Lower lobe of right lung (tissue), 2 donors: ENCODE data around the gene PLA2G15. TPM values are rescaled to one million over a fixed set of nuclear protein-coding genes. Genes with fewer than 3 reads are reported as not detected.

Experiments used
- ATAC-seq, 2 donors: fragments of 200-7000 bp; cut with Tn5 transposase; one replicate each; pipeline ENCODE4 v1.9.1; 2020 to 2022; ENCODE audit warnings: mild to moderate bottlenecking in 2 of 2, moderate library complexity in 2 of 2
- DNase-seq: peaks from one replicate; pipeline ENCODE4 v3.0.0-alpha.2; 2020
- H3K27ac ChIP-seq: fragments of 200-600 bp; one replicate; pipeline ENCODE4 v1.8.0; 2022
- H3K27me3 ChIP-seq: fragments of 200-600 bp; one replicate; pipeline ENCODE4 v1.8.0; 2022; ENCODE audit warnings: low read depth
- H3K36me3 ChIP-seq: fragments of 200-600 bp; one replicate; pipeline ENCODE4 v1.8.0; 2022; ENCODE audit warnings: mild to moderate bottlenecking
- H3K4me1 ChIP-seq: fragments of 200-600 bp; one replicate; pipeline ENCODE4 v1.8.0; 2022
- H3K4me3 ChIP-seq: fragments of 200-600 bp; one replicate; pipeline ENCODE4 v1.8.0; 2022; ENCODE audit warnings: mild to moderate bottlenecking
- H3K9me3 ChIP-seq: fragments of 200-600 bp; one replicate; pipeline ENCODE4 v1.8.0; 2022
- intact Hi-C: fragments of 100-400 bp; cut with DNase I; formaldehyde crosslinking; loops from one replicate; pipeline ENCODE4 v1.11.0; 2022
- total RNA-seq: library from RNA; stranded (reverse); fragmentation: NEBNext Ultra II Directional; extraction: Animal tissue kit (Norgen Biotek cat#: 25700); gene quantifications from one replicate; pipeline ENCODE4 v1.2.1, GENCODE V29; 2021
- TF ChIP-seq, protein P1 (sequence below): fragments of 200-600 bp; IDR thresholded peaks from one replicate; pipeline ENCODE4 v1.8.0; 2022; ENCODE audit warnings: antibody characterized with exemption, mild to moderate bottlenecking
- donor health status: DM: no; HTN: yes; CAD: no; lungs with severe emphysema.

PLA2G15 gene
- total RNA-seq, 1 donor from 2014 or later: 45.1 TPM

DNA sequence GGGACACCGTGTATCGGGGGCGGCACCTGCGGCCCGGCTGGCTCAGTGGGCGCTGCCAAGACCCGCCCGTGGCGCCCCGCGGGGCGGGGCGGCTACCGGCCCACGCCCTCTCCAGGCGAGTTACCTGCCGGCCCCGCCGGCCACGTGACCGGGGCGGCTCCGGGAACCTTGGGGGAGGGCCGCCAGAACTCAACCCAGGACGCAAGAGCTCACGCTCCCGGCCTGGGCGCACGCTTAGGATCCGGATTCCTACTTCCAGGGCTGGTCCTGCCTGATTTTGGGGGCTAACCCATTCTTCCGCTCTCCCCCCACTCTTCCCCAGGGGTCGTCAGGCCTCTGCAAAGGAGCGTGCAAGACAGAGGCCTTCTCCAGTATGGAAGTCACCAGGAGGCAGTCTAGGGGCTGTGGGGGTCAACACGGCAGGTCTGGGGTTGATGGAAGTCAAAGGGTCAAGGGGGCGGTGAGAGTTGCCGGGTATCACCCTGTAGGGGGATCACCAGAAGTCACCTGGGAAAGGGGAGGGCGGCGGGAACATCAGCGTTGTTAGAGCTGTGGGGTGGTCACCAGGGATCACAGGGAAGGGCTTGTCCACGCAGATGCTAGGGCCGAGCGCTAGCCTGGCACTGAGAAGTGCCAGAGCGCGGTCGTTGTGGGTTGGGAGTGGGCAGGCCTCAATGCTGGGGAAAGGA, 8.9 kb upstream of the PLA2G15 start:
- DNase-seq: peak; percentile 92
- H3K9me3 ChIP-seq: no peaks in the 10 kb centered on the region
- H3K4me1 ChIP-seq: peaks cover 40% of the 10 kb centered on the region
- no peaks in the 10 kb centered on the region for H3K27me3 ChIP-seq
- peak overlapping the region; percentile 94 for H3K27ac ChIP-seq
- intact Hi-C loops: no loop called here
- peak; percentile 71 to 73 for ATAC-seq
- peaks cover 18% of the 10 kb centered on the region for H3K36me3 ChIP-seq
- H3K4me3 ChIP-seq: peak overlapping the region; percentile 78
- TF ChIP-seq, protein P1, sequence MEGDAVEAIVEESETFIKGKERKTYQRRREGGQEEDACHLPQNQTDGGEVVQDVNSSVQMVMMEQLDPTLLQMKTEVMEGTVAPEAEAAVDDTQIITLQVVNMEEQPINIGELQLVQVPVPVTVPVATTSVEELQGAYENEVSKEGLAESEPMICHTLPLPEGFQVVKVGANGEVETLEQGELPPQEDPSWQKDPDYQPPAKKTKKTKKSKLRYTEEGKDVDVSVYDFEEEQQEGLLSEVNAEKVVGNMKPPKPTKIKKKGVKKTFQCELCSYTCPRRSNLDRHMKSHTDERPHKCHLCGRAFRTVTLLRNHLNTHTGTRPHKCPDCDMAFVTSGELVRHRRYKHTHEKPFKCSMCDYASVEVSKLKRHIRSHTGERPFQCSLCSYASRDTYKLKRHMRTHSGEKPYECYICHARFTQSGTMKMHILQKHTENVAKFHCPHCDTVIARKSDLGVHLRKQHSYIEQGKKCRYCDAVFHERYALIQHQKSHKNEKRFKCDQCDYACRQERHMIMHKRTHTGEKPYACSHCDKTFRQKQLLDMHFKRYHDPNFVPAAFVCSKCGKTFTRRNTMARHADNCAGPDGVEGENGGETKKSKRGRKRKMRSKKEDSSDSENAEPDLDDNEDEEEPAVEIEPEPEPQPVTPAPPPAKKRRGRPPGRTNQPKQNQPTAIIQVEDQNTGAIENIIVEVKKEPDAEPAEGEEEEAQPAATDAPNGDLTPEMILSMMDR: no peak

DNA sequence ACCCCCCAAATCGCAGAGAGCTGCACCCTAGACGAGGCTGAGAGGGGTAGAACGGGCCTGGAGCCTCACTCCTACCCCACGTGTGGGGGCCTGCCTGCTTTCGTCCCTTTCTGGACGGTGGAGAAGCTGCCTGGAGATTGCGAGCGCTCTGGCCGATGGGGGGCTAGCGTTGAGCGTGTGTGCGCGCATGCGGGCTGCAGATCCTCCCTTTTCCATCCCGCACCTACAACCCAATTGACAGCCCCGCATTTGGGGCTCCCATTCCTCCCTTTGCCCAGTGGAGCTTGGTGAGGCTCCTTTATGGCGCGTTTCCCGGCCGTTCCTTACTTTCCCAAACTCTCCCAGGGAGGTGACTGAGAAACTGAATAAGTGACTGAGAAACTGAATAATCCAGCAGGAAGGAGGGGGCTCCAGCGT, 8.3 kb upstream of the PLA2G15 start:
- intact Hi-C loops: no loop called here
- Histone ChIP-seq H3K4me3 (peak overlapping the region; percentile 78), H3K36me3 (peaks cover 13% of the 10 kb centered on the region), H3K27me3 (no peaks in the 10 kb centered on the region), H3K9me3 (no peaks in the 10 kb centered on the region), H3K27ac (peak overlapping the region; percentile 94), H3K4me1 (peaks cover 40% of the 10 kb centered on the region)
- peak in 1 of 2 donors; percentile 0 for ATAC-seq
- TF ChIP-seq, protein P1: no peak
- DNase-seq: no peak

DNA sequence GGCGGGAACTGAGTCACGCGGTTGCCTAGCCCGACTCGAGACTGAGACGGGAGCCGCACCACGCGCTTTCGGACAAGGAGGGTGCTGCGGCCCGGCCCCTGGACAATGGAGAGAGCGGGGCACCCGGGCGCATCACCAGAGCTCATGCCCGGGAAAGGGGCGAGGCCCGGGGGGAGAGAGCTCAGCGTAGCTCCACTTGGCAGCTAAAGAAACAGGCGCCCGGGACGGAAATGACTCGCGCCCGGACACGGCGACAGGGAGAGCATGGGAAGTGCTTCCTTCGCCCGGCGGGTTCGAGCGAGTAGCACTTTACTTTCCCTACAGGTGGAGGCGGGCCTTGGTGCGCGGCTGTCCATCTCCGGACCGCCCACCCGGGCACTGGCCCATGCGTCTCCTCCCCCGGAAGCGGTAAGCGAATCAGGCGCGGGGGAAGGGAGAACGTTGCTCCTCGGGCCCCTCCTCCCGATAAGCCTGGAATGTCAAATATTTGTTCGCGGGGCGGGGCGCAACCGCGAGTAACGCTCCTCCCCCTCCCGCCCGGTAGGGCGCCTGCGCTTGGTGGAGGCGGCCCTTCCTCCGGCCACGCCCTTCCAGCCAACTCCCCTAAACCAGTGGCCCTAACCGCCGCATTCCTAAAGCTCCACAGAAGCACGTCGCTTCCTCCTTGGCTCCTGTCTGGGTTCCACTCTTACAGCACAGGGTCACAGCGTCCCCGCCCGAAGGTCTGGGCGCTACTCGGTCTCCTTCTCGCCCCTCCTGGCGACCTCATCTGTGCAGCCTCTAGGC, 7.7 kb upstream of the PLA2G15 start:
- H3K4me1 ChIP-seq: peaks cover 40% of the 10 kb centered on the region
- TF ChIP-seq, protein P1: no peak
- H3K27ac ChIP-seq: peak overlapping the region; percentile 94
- peak; percentile 98 for DNase-seq
- H3K36me3 ChIP-seq: peaks cover 7% of the 10 kb centered on the region
- H3K27me3 ChIP-seq: no peaks in the 10 kb centered on the region
- intact Hi-C loops: no loop called here
- H3K4me3 ChIP-seq: peak overlapping the region; percentile 78
- peak; percentile 83 to 89 for ATAC-seq
- H3K9me3 ChIP-seq: no peaks in the 10 kb centered on the region

DNA sequence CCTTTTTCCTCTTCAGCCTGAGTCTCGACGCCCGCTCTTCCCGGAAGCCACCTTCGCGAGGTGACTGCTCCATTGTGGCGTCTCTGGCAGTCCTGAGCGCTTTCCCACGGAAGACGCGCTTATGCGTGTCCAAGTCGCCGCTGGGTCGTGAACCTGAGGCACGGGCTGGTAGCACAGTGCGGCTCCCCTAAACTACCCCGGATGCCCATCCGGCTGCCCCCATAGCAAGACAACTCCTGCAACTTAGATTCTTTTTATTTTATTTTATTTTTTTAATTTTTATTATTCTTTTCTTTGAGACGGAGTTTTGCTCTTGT, 7.2 kb upstream of the PLA2G15 start:
- peak overlapping the region; percentile 78 for H3K4me3 ChIP-seq
- peaks cover 40% of the 10 kb centered on the region for H3K4me1 ChIP-seq
- no peaks in the 10 kb centered on the region for H3K27me3 ChIP-seq
- H3K36me3 ChIP-seq: peaks cover 1% of the 10 kb centered on the region
- TF ChIP-seq, protein P1: no peak
- H3K27ac ChIP-seq: peak overlapping the region; percentile 94
- H3K9me3 ChIP-seq: no peaks in the 10 kb centered on the region
- DNase-seq: no peak
- ATAC-seq: no peak
- intact Hi-C loops: no loop called here

DNA sequence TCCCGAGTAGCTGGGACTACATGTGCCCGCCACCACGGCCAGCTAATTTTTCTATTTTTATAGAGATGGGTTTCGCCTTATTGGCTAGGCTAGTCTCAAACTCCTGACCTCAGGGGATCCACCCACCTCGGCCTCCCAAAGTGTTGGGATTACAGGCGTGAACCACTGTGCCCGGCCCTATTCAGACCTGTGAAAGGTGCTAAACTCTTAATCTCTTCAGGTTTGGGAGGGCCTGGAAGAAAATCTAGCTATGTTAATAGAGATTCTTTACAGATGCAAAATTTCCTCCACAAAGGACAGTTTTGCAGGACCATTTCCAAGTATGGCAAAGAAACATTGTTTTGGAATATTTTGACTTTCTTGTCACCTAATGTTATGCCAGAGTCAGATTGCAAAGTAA, 3.1 kb upstream of the PLA2G15 start:
- Histone ChIP-seq H3K27ac (no peak overlapping the region), H3K4me3 (no peak overlapping the region), H3K27me3 (no peaks in the 10 kb centered on the region), H3K4me1 (peaks cover 41% of the 10 kb centered on the region), H3K36me3 (no peaks in the 10 kb centered on the region), H3K9me3 (no peaks in the 10 kb centered on the region)
- peak; percentile 11 for DNase-seq
- no peak for ATAC-seq
- TF ChIP-seq, protein P1: no peak
- intact Hi-C loops: no loop called here
